ENCODE results near the gene PANK1.

GRCh38 chr10:89662596-89662995 lies 17.6 kb upstream of the PANK1 start:
- TF ChIP-seq CTCF (IDR thresholded peaks at IDR 0.05) (no peak), EP300 (IDR thresholded peaks at IDR 0.05; ENCODE audit: low read depth) (no peak), POLR2AphosphoS5 (IDR thresholded peaks at IDR 0.05) (no peak)

Measured in transverse colon (tissue), 4 donors.